PFSK-1 (cell line): ENCODE data around the gene SLITRK6.

Experiments
- POLR2AphosphoS5 ChIP-seq: IDR thresholded peaks from 2 replicates; pipeline ENCODE4 v1.6.1; 2012; ENCODE audit warnings: low read depth, mild to moderate bottlenecking, control low read depth, low read length, moderate library complexity
- REST ChIP-seq, 2 experiments: IDR thresholded peaks; 2 replicates each; pipeline versions ENCODE4 v1.6.1 to v1.8.0; 2011 to 2012; ENCODE audit warnings: low read depth in 2 of 2, low read length in 2 of 2, control low read depth in 1 of 2, inconsistent platforms in 1 of 2, mild to moderate bottlenecking in 1 of 2, moderate library complexity in 1 of 2; ENCODE audit not compliant: insufficient read depth in 1 of 2

- no peak for TF ChIP-seq POLR2AphosphoS5
- no peak for TF ChIP-seq REST (IDR thresholded peaks at IDR 0.05; ENCODE audit: insufficient read depth in 1 of 2, low read depth in 2 of 2, low read length in 2 of 2)
Measured at GRCh38 chr13:85808811-85809210, 9.6 kb upstream of the SLITRK6 start.
